Ishikawa (cell line): Measurements from ENCODE around the gene CLPSL1.

Source experiments
- CEBPB ChIP-seq: IDR thresholded peaks from 2 replicates; pipeline ENCODE4 v1.6.1; 2012
- CREB1 ChIP-seq: IDR thresholded peaks from 2 replicates; pipeline ENCODE4 v1.6.1; 2012; ENCODE audit warnings: low read depth
- EGR1 ChIP-seq: IDR thresholded peaks from 2 replicates; pipeline ENCODE4 v1.6.1; 2012
- EP300 ChIP-seq: IDR thresholded peaks from 2 replicates; pipeline ENCODE4 v1.6.1; 2012; ENCODE audit warnings: borderline replicate concordance
- FOXM1 ChIP-seq: IDR thresholded peaks from 2 replicates; pipeline ENCODE4 v1.6.1; 2012; ENCODE audit warnings: low read depth, borderline replicate concordance
- NFIC ChIP-seq: IDR thresholded peaks from 2 replicates; pipeline ENCODE4 v1.6.1; 2012
- RAD21 ChIP-seq: IDR thresholded peaks from 2 replicates; pipeline ENCODE4 v1.6.1; 2012; ENCODE audit warnings: low read depth
- TAF1 ChIP-seq: IDR thresholded peaks from 2 replicates; pipeline ENCODE4 v1.6.1; 2012; ENCODE audit warnings: low read depth, mild to moderate bottlenecking
- TCF12 ChIP-seq: IDR thresholded peaks from 2 replicates; pipeline ENCODE4 v1.6.1; 2012; ENCODE audit warnings: low read depth
- TEAD4 ChIP-seq: IDR thresholded peaks from 2 replicates; pipeline ENCODE4 v1.6.1; 2012
- YY1 ChIP-seq: IDR thresholded peaks from 2 replicates; pipeline ENCODE4 v1.6.1; 2012; ENCODE audit warnings: low read depth
- ZBTB7A ChIP-seq: IDR thresholded peaks from 2 replicates; pipeline ENCODE4 v1.6.1; 2012; ENCODE audit warnings: low read depth
- TF ChIP-seq, protein P1 (sequence below): IDR thresholded peaks from 2 replicates; pipeline ENCODE4 v1.6.1; 2012
- TF ChIP-seq, protein P2 (sequence below): IDR thresholded peaks from 2 replicates; pipeline ENCODE4 v1.6.1; 2012
- TF ChIP-seq, protein P3 (sequence below): IDR thresholded peaks from 2 replicates; pipeline ENCODE4 v1.6.1; 2012; ENCODE audit warnings: low read depth, mild to moderate bottlenecking

The CLPSL1 gene

DNA sequence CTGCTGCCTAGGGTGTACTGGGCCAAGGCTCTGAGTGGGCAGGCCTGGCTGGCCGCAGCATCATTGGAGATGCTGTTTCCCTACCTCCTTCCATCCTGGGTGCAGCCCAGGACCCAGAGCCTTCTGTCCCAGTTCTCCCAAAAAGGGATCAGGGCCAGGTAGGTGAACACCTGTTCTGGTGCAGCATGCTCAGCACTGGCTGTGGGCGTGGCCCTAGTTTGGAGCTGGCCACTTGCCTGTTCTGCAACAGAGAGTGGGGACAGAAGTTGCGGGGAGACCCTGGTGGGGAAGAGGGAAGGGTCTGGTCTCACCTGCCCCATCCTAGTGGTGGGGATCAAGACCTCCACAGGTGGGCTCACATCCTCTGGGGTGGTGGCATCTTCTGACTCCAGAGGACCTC lies 45.4 kb upstream of the CLPSL1 start:
- TF ChIP-seq TCF12: no peak
- no peak for TF ChIP-seq YY1
- TF ChIP-seq TAF1: no peak
- TF ChIP-seq FOXM1: no peak
- no peak for TF ChIP-seq EP300
- TF ChIP-seq CREB1: no peak

DNA sequence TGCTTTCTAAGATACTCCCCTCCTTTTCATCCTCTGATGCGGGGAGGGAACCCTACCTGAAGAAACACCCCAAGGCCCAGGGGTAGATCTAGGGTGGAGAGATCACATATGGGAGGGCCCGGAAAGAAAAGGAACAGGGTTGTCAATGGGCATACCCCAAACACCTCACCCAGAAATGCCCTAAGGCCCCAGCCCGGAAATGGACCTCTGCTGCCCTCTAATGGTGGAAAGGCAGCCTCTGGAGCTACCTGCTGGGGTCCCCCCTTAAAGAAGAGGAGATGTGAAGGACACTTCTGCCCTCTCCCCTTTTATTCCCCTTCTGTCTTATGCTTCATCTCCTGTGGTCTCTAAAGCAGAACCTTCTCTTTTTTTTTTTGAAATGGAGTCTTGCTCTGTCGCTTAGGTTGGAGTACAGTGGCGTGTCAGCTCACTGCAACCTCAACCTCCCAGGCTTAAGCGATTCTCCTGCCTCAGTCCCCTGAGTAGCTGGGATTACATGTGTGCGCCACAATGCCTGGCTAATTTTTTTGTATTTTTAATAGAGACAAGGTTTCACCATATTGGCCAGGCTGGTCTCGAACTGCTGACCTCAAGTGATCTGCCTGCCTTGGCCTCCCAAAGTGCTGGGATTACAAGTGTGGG lies 44.4 kb upstream of the CLPSL1 start:
- TF ChIP-seq RAD21: peak; percentile 94
- no peak for TF ChIP-seq YY1

DNA sequence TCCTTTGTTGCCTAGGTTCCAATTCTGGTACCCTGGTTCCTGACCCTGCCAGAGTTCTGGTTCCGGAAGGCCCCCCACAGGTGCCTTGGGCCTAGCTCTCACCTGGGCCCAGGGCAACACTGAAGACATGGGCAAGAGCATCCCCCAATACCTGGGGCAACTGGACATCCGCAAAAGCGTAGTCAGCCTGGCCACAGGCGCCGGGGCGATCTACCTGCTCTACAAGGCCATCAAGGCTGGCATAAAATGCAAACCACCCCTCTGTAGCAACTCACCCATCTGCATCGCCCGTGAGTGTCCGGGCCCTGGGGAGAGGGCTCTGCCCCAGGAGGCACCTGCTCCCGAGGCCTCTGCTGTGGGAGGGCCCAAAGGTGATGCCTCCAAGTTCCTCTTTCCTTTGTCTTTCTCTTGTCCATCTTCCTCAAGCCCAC lies 43.8 kb upstream of the CLPSL1 start, which contains the start of gene ARMC12:
Gene ARMC12 (plus strand): TSS at position 51 of the 431 bp plus-strand sequence. CDS start 77 bp downstream, at position 128.
- TF ChIP-seq, protein P1, sequence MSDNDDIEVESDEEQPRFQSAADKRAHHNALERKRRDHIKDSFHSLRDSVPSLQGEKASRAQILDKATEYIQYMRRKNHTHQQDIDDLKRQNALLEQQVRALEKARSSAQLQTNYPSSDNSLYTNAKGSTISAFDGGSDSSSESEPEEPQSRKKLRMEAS: no peak
- TF ChIP-seq RAD21 (no peak), NFIC (no peak), EP300 (no peak), FOXM1 (no peak), CREB1 (no peak), ZBTB7A (no peak)
- TF ChIP-seq, protein P2, sequence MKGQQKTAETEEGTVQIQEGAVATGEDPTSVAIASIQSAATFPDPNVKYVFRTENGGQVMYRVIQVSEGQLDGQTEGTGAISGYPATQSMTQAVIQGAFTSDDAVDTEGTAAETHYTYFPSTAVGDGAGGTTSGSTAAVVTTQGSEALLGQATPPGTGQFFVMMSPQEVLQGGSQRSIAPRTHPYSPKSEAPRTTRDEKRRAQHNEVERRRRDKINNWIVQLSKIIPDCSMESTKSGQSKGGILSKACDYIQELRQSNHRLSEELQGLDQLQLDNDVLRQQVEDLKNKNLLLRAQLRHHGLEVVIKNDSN: no peak

DNA sequence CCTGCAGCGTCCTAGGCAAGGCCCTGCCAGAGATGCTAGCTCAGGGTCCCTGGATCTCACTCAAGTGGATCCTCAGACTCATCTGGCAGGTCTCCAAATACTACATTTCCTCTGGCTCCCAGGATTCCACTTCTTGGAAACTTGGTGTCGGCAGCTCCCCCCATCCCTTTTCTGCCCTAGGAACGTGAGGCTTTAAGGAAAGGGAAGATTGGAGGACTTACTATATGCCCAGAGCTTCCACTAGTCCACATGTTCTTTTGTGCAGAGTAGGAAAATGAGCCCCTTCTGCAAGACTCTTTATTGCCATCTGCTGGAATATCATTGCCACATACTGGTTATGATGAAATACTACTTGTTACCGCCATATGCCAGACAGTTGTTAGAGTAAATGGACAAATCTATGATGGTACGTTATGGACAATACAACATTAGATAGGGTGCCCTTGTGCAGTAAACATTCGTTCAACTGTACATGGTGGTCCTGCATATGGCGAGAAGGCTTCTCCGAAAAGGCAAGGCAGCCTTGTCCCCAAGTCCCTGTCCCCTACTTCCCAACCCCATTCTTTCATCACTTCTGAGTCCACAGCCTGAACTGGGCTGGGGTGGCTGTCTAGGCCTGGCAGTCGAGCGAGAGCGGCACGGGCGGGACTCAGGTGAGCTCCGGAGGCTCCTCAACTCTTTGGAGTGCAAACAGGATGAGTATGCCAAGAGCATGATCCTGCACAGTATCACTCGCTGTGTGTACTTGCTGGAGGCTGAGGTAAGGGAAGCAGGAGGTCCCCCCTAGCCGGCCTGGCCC lies 43.2 kb upstream of the CLPSL1 start:
- peak; percentile 79 for TF ChIP-seq RAD21
- TF ChIP-seq CEBPB: peak; percentile 88
- TF ChIP-seq CREB1: no peak
- TF ChIP-seq NFIC: no peak

DNA sequence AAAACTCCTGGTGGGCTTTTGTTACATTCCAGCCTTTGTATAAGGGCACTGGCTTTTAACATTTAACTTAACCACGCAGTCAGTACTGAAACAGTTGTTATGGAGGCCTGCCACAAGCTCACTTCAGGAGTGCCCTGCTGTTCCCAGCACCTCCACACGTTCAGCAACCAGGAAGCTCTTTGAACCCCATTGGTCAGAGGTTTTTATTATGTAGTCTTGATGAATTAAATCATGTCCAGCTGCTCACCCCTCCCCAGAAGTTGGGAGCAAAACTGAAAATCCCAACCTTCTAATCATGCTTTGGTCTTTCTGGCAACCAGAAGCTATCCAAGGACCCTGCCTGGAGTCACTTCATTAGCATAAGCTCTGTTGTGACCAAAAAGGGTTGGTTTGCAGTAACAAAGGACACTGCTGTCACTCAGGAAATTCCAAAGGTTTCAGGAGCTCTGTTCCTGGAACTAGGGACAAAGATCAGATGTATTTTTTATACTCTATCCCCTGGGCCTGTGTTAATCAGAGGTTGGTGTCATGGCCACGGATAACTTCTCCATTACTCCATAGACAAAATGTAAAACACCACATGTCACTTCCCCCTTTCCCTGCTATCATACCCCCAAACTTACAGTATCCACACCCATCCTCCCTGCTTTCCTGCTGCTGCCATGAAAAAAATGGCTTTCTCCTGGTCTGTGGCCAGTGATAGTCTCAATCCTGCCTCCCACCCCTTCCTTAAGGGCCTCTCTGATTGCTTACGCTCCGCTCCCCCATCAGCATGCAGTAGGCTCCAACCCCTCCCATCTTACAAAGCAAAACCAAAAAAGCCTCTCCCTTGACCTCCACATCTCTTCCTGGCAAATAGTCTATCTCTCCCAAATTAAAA lies 40.9 kb upstream of the CLPSL1 start:
- TF ChIP-seq CEBPB (no peak), ZBTB7A (no peak), EGR1 (no peak), RAD21 (no peak), YY1 (no peak), NFIC (no peak), TAF1 (no peak), TEAD4 (no peak), FOXM1 (no peak), CREB1 (no peak), EP300 (no peak), TCF12 (no peak)
- TF ChIP-seq, protein P1: no peak
- TF ChIP-seq, protein P3, sequence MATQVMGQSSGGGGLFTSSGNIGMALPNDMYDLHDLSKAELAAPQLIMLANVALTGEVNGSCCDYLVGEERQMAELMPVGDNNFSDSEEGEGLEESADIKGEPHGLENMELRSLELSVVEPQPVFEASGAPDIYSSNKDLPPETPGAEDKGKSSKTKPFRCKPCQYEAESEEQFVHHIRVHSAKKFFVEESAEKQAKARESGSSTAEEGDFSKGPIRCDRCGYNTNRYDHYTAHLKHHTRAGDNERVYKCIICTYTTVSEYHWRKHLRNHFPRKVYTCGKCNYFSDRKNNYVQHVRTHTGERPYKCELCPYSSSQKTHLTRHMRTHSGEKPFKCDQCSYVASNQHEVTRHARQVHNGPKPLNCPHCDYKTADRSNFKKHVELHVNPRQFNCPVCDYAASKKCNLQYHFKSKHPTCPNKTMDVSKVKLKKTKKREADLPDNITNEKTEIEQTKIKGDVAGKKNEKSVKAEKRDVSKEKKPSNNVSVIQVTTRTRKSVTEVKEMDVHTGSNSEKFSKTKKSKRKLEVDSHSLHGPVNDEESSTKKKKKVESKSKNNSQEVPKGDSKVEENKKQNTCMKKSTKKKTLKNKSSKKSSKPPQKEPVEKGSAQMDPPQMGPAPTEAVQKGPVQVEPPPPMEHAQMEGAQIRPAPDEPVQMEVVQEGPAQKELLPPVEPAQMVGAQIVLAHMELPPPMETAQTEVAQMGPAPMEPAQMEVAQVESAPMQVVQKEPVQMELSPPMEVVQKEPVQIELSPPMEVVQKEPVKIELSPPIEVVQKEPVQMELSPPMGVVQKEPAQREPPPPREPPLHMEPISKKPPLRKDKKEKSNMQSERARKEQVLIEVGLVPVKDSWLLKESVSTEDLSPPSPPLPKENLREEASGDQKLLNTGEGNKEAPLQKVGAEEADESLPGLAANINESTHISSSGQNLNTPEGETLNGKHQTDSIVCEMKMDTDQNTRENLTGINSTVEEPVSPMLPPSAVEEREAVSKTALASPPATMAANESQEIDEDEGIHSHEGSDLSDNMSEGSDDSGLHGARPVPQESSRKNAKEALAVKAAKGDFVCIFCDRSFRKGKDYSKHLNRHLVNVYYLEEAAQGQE: no peak
- TF ChIP-seq, protein P2: no peak

DNA sequence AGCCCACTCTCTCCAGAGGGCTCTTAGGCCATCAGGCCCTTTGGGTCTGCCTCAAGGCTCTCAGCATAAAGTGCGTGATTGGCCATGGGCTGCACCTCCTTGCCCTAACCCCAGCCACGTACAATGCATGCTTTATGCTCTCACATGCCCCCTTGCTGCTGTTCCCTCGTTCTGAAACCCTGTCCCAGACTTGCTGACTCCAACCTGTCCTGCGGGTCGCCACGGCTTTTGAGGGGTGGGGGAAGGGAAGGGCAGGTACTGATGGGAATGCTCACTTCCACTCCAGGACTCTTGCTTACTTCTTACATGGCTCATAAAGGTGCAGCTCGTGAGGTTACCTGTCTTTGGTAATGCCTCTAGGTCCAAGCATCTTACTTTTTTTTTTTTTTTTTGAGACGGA lies 38.0 kb upstream of the CLPSL1 start:
- TF ChIP-seq ZBTB7A (no peak), RAD21 (no peak), CREB1 (no peak), TCF12 (no peak)

DNA sequence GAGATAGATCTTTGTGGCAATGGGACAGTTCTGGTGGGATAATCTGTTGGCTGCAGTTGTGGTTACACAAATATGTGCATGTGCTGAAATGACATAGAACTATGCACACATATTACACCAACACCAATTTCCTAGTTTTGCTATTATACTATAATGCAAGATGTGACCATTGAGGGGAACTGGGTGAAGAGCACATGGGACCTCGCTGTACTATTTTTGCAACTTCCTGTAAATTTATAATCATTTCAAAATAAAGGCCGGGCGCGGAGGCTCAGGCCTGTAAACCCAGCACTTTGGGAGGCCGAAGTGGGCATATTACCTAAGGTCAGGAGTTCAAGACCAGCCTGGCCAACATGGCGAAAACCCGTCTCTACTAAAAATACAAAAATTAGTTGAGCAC lies 35.3 kb upstream of the CLPSL1 start:
- no peak for TF ChIP-seq CREB1
- no peak for TF ChIP-seq TAF1
- TF ChIP-seq YY1: no peak
- TF ChIP-seq TCF12: no peak
- TF ChIP-seq FOXM1: no peak
- TF ChIP-seq NFIC: no peak
